Inflammatory macrophage (primary cell): ENCODE measurements around the gene HK1.
A peak's percentile ranks its signal among the peaks of the same experiment; 100 is the strongest.

ENCODE experiments used
- DNase-seq, 2 donors: peaks; one replicate each; pipeline ENCODE4 v3.0.0-alpha.2; 2020 to 2022

Gene HK1

GRCh38 chr10:69351589-69351988 is 73.3 kb downstream of the HK1 start:
- no peak for DNase-seq

GRCh38 chr10:69352569-69353264 is 74.4 kb downstream of the HK1 start:
- no peak for DNase-seq

- DNase-seq, result no peak
Observed at GRCh38 chr10:69353977-69354635, 75.8 kb downstream of the HK1 start.

GRCh38 chr10:69356187-69356586 is 77.9 kb downstream of the HK1 start:
- DNase-seq, result no peak

- DNase-seq, result no peak
Observed at GRCh38 chr10:69358148-69358795, 80.0 kb downstream of the HK1 start.

GRCh38 chr10:69359148-69359547 is 80.9 kb downstream of the HK1 start:
- peak; percentile 49 to 89 for DNase-seq

GRCh38 chr10:69359594-69359993 is 81.3 kb downstream of the HK1 start:
- DNase-seq, result peak in 1 of 2 donors; percentile 13

- DNase-seq, result no peak
Observed at GRCh38 chr10:69360485-69361302, 82.4 kb downstream of the HK1 start.

- no peak for DNase-seq
Observed at GRCh38 chr10:69361303-69361614, 83.0 kb downstream of the HK1 start.

- DNase-seq, result no peak
Observed at GRCh38 chr10:69362471-69362954, 84.2 kb downstream of the HK1 start.

GRCh38 chr10:69363666-69364065 is 85.4 kb downstream of the HK1 start:
- no peak for DNase-seq

- no peak for DNase-seq
Observed at GRCh38 chr10:69364232-69364940, 86.1 kb downstream of the HK1 start.

- no peak for DNase-seq
Observed at GRCh38 chr10:69366738-69367137, 88.4 kb downstream of the HK1 start.

- DNase-seq, result no peak
Observed at GRCh38 chr10:69367469-69367868, 89.2 kb downstream of the HK1 start.

GRCh38 chr10:69372126-69372980 is 94.1 kb downstream of the HK1 start:
- DNase-seq, result peak in 1 of 2 donors; percentile 10

- no peak for DNase-seq
Observed at GRCh38 chr10:69374242-69374641, 95.9 kb downstream of the HK1 start.

GRCh38 chr10:69374931-69375306 is 96.6 kb downstream of the HK1 start:
- no peak for DNase-seq

- no peak for DNase-seq
Observed at GRCh38 chr10:69375307-69376151, 97.2 kb downstream of the HK1 start.

- no peak for DNase-seq
Observed at GRCh38 chr10:69376662-69377061, 98.4 kb downstream of the HK1 start.

- no peak for DNase-seq
Observed at GRCh38 chr10:69377191-69377590, 98.9 kb downstream of the HK1 start.
